Fibroblast of gingiva (primary cell): ENCODE results near the gene KPNA6.

ENCODE experiments used
- DNase-seq: peaks from one replicate; pipeline ENCODE4 v3.0.0-alpha.2; 2011; ENCODE audit warnings: low read depth

KPNA6 gene

DNA sequence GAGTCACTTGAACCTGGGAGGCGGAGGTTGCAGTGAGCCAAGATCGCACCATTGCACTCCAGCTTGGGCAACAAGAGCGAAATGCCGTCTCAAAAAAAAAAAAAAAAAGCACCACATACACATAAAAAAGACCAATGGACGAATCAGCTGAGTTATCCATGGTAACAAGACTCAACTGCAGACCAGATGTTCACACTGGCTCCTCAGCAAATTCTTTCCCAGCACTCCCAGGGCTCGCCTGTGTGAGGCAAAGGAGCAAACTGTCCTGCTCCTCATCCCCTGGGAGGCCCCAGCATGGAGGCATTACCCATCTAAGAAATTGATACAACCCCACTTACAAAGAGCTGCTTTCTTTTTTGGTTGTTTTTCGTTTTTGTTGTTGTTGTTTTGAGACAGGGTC is 111.2 kb downstream of the KPNA6 start:
- DNase-seq = peak; percentile 69

DNA sequence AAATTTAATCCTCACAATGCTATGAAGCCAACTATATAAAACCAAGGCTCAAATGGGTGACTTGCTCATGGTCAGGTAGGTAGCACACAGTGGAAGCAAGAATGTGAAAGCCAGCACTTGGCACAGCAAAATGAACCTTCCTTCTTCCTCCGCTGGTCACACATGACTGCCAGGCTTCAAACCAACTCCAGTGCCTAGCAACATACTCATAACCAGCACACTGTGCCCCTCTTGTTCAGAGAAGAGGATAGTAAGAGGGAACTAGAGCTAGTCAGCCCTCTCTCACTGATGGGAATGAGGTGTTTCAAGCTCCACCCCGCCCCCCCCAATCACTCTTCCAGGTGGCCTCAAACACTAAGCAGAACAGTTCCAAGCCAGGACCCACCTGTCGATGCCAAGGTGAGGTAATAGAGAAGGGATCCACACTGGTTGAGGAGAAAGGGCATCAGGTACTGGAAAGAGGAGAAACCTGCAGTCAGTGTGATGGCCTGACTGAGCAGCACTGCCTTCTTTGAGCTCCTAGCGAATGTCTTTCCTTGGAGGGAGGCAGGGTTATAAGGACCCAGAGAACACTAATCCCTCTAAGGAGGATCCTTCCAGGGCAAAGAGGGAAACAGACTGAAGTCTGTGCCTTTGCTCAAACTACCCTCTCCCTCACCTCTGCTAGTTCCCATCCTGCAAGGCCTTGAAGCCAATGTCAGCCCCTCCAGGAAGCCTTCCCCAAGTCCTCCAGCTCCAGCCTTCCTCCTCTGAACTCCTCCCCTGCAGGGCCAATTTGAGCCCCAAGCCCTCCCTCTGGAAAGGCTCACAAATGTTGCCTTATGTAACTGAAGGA is 113.1 kb downstream of the KPNA6 start:
- no peak for DNase-seq

DNA sequence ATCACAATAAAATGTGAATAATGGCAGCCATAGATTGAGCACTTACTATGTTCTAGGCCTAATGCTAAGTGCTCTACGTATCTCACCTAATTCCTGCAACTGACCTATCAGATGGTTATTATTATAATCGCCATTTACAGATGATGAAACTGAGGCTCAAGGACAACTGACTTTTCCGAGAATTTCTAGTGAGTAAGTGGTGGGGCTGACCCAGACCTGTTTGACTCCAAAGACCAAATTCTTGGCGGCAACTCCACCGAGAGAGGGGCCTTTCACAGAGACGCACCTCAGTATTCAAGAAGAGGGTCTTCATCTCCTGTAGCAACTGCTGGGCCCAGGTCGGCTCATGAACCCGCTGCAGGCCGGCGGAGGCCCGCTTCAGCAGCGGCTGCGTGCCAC is 113.7 kb downstream of the KPNA6 start:
- no peak for DNase-seq

DNA sequence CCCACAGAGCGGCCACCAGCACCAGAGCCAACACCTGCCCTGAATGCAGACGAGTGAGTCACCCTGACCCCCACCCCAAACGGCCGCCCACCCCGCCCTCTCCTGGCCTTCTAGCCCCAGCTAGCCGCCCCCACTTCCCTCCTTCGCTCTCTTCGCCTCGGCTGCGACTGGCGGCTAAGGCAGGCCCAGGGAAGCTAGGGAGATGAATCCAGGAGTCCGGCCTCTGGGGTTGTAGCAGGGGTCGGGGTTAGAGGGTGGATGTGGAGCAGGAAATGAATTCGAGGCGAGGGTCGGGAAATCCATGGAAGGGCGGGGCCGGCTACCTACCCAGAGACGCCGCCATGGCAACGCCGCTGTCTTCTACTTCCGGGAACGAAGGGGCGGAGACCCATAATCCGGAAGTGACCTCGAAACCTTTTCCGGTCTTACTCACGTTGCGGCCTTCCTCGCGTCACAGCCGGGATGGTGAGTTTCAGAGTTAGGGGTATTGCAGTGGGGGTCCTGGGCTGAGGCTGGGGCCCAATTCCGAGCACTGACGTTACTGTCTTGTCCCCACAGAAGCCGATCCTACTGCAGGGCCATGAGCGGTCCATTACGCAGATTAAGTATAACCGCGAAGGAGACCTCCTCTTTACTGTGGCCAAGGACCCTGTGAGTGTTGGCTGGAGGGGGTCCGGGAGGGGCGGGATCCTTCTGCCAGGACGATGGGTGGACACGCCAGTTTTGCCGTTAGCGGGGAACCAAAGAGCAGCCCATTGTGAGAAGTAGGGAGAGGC is 114.3 kb downstream of the KPNA6 start, which contains the start of the genes EIF3I and TMEM234:
Gene EIF3I (plus strand): TSS at position 428 of the 776 bp plus-strand sequence. CDS start 35 bp downstream, at position 463.
Gene TMEM234 (minus strand): TSS at position 374 of the 776 bp plus-strand sequence. CDS start 31 bp downstream, at position 343.
- DNase-seq = peak; percentile 88

DNA sequence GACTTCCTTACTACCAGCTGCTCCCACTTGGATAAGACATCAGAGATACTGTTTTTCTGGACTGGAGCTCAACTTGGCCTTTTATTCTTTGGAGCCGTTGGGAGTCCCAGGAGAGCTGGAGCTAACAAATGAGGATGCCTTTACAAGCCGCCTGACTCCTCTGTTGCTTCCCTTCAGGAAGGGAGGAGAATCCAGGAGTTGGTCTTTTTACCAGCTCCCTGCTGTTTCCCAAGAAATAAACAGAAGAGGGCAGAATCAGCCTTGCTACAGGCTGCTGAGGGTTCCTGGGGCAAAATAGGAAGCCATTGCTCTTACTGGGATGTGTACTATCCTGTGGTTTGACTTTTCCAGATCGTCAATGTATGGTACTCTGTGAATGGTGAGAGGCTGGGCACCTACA is 115.8 kb downstream of the KPNA6 start:
- no peak for DNase-seq

DNA sequence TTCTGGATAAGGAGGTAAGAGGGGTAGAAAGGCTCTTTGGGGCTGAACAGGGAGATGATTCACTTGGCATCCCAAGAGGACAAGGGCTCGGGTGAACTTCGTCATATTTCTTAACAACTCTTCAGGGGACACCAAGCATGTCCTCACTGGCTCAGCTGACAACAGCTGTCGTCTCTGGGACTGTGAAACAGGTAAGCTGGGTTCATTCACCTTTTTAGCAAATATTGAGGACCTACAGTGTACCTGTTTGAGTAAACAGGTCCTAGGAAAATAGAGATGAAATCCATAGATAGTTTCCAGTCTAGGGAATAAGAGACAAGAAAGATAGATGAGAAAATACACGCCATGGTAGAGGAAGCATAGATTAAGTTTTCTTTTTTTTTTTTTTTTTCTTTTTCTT is 116.4 kb downstream of the KPNA6 start:
- DNase-seq = no peak
